GM18511 (cell line): ENCODE measurements around the gene NPTN.
"Not testable (repeated sequence)": the region's sequence is repeated elsewhere in the genome, so short reads cannot be mapped to it uniquely, and the experiment has no call there.

ENCODE experiments used
- ATAC-seq: cut with Tn5 transposase; IDR thresholded peaks from one replicate; pipeline ENCODE4 v1.9.1; 2021; ENCODE audit warnings: mild to moderate bottlenecking, moderate library complexity; ENCODE audit not compliant: unreplicated experiment

The NPTN gene

DNA sequence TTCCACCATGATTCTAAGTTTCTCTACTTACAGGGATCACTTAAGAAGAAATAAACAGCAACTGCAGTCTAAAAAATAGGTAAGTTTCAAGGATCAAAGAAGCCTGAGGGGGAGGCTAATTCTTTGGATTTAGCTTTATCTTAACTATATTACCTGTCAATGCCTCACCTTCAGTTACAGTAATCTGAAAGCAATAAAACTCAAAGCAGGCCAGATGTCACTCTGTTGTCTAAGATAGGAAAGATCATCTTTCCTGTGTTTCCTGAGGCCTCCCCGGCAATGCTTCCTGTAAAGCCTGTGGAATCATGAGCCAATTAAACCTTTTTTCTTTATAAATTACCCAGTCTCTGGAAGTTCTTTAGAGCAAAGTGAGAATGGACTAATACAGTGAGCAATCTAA lies 60.2 kb downstream of the NPTN start:
- no peak for ATAC-seq

GRCh38 chr15:73572296-73572695 lies 60.9 kb downstream of the NPTN start:
- ATAC-seq = no peak

GRCh38 chr15:73571346-73571745 lies 61.8 kb downstream of the NPTN start:
- no peak for ATAC-seq

DNA sequence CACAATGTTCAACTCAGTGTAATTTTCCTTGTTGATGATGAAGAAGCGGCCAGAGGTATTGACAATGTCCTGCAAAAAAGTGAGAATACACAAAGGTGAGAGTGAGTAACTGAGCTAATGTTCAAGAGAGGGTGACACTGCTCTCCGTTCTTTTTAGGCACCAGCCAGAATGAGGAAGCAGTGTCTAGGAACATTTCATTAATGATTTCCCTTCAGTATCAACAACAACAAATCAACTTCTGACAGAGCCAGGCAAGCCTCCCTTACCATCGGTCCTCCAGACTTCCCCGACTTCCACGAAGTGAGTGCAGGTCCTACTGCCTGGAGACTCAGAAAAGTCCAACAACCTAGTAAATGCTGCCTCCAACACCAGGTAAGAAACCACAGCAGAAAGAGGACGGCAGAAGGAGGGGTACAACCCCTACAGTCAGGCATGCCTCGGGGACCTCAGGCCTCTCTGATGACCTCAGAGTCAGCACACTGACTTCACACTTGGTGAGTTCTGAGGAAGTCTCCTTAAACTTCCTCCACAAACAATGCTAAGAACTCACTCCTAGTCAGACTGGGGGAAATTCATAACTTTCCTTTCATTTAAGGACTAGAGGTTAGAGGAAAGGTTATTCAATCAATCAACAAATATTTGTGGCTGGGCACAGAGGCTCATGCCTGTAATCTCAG lies 62.7 kb downstream of the NPTN start:
- ATAC-seq = no peak

- ATAC-seq = no peak
These were observed 63.8 kb downstream of the NPTN start for GRCh38 chr15:73569361-73569760.

DNA sequence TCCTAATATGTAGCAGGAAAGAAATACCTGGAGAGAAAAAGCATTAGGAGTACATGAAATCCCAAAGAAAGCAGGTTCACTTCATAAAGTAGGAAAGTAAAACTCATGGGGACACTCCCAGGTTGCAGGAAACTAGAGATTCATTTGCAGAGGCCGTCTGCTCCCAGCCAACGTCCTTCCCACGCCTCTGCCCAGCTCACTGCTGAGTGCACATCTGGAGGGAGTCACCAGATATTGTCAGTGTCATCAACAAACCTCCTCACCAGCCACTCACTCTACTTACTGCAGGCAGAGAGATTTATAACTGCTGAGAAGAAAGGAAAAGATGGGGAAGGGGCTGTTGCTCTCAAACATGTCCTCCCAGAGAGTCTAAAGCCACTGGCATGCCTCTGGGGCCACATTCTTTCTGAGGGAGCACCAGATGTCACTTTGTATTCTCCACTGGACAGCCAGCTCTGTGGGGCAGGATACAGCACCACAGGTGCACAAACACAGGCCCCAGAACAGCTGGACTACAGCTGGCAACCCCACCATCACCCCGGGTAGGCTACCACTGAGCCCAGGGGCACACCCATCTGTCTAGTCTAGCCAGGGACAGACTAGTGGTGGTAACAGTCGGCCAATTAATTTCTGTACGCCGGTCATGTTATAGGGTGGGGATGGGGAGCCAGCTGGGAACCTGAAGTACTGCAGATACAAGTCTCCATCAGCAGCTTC lies 64.5 kb downstream of the NPTN start:
- no peak for ATAC-seq

- ATAC-seq = no peak
These were observed 66.2 kb downstream of the NPTN start for GRCh38 chr15:73567020-73567419.

DNA sequence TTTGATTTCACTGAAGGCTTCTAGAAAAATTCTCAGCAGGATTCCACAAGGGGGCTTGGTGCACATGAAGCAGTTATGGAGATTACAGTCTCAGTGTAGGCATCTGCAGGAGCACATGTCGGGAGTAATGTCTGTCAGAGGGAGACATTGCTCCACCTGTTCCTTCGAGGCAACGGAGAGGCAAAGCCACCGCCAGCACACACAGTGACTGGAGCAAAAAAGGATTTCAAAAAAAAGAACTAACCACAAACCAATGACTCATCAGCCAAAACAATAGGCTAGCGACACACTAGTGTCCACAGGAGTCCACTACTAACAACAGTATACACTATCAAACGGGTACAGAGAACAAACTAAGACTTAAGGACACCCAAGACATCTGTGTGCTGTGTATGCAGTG lies 68.9 kb downstream of the NPTN start:
- no peak for ATAC-seq

DNA sequence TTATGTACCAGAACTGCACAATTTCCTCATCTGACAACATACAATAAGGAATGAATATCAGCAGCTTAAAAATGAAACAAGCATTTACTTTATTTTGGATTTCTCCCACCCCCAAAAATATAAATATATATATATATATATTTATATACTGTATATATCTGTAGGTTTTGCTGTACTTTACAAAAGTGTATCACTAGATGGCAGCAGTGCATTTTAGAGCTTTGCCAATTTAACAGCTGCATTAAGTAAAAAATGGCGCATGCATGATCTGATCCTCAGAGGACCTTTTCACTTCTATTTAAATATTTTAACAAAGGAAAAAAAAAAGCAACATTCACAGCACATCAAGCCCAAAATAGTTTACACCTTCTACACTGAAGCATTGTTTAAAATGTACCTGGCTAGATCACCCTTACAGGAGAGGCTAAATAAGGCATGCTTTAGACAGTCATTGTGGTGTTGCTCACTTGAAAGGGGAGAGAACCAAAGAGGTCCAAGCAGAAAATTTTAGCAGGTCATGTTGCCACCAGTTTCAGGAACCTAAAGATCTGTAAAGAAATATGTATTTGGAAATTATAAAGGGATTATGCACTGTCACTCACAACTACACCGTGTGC lies 72.6 kb downstream of the NPTN start:
- no peak for ATAC-seq

GRCh38 chr15:73558529-73558928 lies 74.7 kb downstream of the NPTN start:
- ATAC-seq = no peak

DNA sequence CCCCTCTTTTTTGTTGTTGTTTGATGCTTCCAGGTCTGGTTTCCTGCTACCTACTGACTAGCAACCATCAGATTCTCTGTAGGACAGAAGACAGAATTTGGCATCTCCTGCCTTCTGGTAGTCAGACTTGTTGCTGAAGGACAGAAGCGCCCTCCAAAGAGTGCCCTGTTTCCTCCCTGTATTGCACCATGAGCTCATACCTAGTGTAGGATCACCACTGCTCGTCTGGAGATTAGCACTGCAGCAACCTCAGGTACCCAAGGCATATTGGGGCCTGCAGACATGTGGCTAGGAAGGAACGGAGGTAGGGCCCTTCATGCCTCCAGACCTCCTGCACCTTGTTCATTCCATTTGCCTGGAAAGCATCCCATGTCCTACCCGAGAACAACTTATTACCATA lies 78.1 kb downstream of the NPTN start:
- ATAC-seq = no peak

- no peak for ATAC-seq
These were observed 83.0 kb downstream of the NPTN start for GRCh38 chr15:73550190-73550589.

- not testable (repeated sequence) for ATAC-seq
These were observed 84.3 kb downstream of the NPTN start for GRCh38 chr15:73548925-73549324.

GRCh38 chr15:73541479-73541878 lies 91.7 kb downstream of the NPTN start:
- no peak for ATAC-seq

- ATAC-seq = no peak
These were observed 93.0 kb downstream of the NPTN start for GRCh38 chr15:73540161-73540560.

GRCh38 chr15:73539212-73540128 lies 93.7 kb downstream of the NPTN start:
- ATAC-seq = no peak

DNA sequence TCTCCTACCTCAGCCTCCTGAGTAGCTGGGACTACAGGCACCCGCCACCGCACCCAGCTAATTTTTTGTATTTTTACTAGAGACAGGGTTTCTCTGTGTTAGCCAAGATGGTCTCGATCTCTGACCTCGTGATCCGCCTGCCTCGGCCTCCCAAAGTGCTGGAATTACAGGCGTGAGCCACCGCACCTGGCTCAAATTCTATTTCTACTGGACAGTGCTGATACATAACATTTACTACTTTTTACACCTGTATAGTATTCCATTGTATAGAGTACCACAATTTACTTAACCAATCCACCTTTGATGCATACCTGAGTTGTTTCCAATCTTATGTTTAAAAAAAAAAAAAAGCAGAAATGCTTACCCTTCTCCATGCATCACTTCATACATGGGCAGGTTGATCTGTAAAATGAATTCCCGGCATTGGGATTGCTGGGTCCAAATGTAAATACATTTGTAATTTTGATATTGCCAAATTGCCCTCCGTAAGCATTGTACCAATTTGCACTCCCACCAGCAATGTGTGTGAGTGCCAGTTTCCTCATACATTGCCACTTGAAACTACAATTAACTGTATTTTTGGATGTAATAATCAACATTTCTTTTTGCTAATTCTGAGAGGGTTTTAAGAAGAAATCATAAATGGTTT lies 94.5 kb downstream of the NPTN start:
- ATAC-seq = no peak

GRCh38 chr15:73538123-73538522 lies 95.1 kb downstream of the NPTN start:
- ATAC-seq = no peak

GRCh38 chr15:73530649-73531048 lies 102.5 kb downstream of the NPTN start:
- ATAC-seq = no peak

DNA sequence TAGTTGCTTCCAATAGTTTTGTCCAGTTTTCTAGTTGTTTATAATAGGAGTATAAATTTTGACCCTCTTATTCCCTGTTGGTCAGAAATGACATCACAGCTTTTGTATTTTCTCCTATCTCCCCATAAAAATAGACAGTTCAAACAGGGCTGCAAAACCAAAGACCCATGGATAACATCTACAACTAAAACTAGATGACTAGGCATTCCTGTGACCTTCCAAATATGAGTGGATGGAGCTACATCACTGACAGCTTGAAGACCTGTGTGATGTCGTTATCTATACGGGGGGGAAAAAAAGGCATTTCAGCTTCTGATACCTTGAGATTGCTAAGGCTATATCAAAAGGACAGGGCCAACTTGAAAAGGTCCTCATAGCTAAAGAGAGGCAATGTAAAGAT lies 105.6 kb downstream of the NPTN start:
- ATAC-seq = no peak

DNA sequence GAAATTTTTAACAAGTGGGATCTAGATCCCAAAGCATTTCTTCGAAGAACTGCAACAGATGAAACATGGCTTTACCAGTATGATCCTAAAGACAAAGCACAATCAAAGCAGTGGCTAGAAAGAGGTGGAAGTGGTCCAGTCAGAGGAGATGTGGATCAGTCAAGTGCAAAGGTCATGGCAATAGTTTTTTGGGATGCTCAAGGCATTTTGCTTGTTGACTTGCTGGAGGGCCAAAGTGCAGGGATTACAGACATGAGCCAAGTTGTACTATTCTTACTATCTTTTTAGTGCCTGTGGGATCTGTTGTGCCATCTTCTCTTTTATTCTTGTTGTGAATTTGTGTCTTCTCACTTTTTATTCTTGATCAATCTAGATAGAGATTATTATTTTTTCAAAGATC lies 108.3 kb downstream of the NPTN start:
- ATAC-seq = no peak
